SK-N-SH treated with all-trans-retinoic acid at 6 μM for 48 hours (cell line): ENCODE measurements around the gene MMS22L.

Experiments used
- CREB5 ChIP-seq: fragments of 250-450 bp; sonication (Bioruptor Pico); IDR thresholded peaks from 2 replicates; pipeline ENCODE4 v1.5.1; 2020; ENCODE audit warnings: low read depth, mild to moderate bottlenecking, moderate library complexity
- GLIS3 ChIP-seq: fragments of 250-450 bp; sonication (Bioruptor Pico); IDR thresholded peaks from 2 replicates; pipeline ENCODE4 v1.5.0; 2020; ENCODE audit warnings: mild to moderate bottlenecking, moderate library complexity
- PATZ1 ChIP-seq: fragments of 250-450 bp; sonication (Bioruptor Pico); IDR thresholded peaks from 2 replicates; pipeline ENCODE4 v1.8.0; 2020; ENCODE audit warnings: mild to moderate bottlenecking, moderate library complexity, borderline replicate concordance
- RARB ChIP-seq: fragments of 250-450 bp; sonication (Bioruptor Pico); IDR thresholded peaks from 2 replicates; pipeline ENCODE4 v1.8.0; 2021; ENCODE audit warnings: mild to moderate bottlenecking, moderate library complexity
- SNAI2 ChIP-seq: fragments of 250-450 bp; sonication (Bioruptor Pico); IDR thresholded peaks from 2 replicates; pipeline ENCODE4 v1.5.0; 2020; ENCODE audit warnings: mild to moderate bottlenecking, moderate library complexity
- ZFP3 ChIP-seq: fragments of 250-450 bp; sonication (Bioruptor Pico); IDR thresholded peaks from 2 replicates; pipeline ENCODE4 v1.5.0; 2020; ENCODE audit warnings: mild to moderate bottlenecking, moderate library complexity
- ZNF565 ChIP-seq: fragments of 450-650 bp; formaldehyde crosslinking; conservative IDR thresholded peaks from 2 replicates; pipeline ENCODE4 v1.5.0; 2020; ENCODE audit warnings: low read depth, mild to moderate bottlenecking, moderate library complexity

- TF ChIP-seq PATZ1 (CRISPR knock-in tag) (no peak), CREB5 (CRISPR knock-in tag) (no peak), ZNF565 (CRISPR knock-in tag) (no peak), ZFP3 (no peak), RARB (CRISPR knock-in tag) (no peak), GLIS3 (CRISPR knock-in tag) (no peak), SNAI2 (CRISPR knock-in tag) (no peak)
Observed at GRCh38 chr6:97262676-97263075, 20.3 kb downstream of the MMS22L start.
